Stimulated activated CD8-positive, alpha-beta memory T cell treated with anti-CD3 and anti-CD28 coated beads, Interleukin-15, amount 100 ng/mL, for 48 hours (primary cell): Measurements from ENCODE around the gene MAN1C1.
"Not testable (repeated sequence)": the region's sequence is repeated elsewhere in the genome, so short reads cannot be mapped to it uniquely, and the experiment has no call there.

Experiments used
- DNase-seq, 2 donors: peaks; one replicate each; pipeline ENCODE4 v3.0.0-alpha.2; 2020; ENCODE audit warnings: low read depth in 2 of 2

Gene MAN1C1

DNA sequence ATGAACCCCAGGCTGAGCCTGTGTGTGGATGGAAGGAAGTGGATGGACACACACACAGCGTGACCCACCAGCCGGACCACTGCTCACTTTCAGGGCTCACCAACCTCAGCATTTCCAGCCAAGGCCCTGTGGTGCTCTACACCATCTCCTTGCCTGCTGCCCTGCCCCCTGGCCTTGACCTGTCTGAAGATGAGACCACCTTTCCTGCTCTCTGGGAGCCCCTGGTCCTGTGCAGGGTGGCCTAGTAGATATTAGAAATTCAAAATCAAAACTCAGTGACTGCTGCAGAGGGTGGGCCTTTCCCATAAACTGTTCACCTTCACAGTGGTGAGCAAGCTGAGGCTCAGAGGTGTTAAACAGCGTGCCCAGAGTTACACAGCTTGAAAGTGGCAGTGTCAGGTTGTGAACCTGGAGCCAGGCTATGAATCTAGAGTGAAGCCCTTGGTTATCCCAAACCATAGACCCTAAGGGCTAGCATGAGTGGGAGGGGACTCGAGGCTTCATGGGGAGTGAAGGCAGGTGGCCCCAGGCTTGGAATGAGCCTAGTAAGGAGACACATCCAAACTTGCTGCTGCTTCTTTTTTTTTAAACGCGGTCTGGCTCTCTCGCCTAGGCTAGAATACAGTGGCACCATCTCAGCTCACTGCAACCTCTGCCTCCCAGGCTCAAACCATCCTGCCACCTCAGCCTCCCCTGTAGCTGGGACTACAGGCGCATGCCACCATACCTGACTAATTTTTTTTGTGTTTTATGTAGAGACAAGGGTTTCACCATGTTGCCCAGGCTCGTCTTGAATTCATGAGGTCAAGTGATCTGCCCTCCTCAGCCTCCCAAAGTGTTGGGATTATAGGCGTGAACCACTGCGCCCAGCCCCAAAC is 41.5 kb downstream of the MAN1C1 start:
- DNase-seq = no peak

DNA sequence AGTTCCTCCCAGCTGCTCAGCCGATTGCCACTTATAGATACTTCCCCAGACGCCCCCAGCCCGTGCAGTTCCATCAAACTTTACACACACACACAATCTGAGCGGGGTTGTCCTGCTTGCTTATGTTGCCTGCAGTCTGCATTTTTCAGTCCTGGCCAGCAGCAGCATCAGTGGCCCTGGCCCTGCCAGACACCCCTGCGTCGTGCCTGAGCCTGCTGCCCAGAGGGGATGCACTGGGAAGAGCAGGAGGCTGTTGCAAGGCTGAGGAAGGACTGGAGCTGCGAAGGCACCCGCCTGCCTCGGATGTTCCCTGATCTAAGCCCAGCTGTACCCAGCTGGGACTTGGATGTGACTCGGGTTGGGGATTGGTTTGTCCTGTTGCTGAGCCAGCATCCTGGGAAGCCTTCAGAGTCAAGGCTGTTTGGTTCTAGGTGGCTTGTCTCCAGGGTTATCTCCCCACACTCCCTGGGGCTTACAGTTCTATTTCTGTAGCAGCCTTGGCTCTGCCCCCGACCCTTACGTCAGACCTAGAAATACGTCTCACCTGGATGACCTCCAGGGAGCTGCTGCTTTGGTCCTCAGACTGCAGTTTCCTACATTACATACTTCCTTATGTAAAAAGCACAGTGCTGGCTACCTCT is 42.3 kb downstream of the MAN1C1 start:
- DNase-seq = no peak

DNA sequence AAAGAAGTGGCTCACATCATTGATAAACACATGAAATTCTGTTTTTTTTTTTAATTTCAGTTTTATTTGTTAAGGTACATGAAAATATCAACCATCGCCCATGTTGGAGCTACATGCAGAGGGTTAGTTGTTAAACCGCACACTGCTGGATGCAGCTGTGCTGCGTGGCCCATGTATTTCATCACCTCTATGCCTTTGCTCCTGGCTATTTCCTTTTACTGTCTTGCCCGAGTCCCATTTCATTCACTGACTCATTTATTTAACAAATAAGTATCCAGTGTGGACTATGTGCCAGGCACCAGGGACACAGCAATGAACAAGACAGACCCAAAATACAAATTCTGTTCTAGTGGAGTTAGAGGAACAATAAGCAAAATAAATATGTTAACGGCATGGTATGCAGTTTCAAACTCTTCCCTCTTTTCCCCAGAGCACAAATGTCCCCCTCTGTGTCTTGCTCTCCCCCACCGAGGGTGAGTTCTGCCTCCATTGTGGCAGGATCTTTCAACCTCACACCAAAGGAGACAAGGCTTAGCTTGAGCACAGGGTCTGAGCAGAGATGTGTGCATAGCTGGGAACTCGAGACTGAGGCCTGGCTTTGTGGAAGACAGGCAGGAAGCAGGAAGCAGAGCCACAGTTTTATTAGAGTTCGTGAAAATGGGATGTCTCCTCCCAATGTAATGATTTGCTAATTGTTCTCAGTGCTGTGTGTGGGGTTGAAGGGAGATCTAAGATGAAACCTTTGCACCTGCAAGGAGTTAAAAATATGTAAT is 44.6 kb downstream of the MAN1C1 start:
- DNase-seq = no peak

DNA sequence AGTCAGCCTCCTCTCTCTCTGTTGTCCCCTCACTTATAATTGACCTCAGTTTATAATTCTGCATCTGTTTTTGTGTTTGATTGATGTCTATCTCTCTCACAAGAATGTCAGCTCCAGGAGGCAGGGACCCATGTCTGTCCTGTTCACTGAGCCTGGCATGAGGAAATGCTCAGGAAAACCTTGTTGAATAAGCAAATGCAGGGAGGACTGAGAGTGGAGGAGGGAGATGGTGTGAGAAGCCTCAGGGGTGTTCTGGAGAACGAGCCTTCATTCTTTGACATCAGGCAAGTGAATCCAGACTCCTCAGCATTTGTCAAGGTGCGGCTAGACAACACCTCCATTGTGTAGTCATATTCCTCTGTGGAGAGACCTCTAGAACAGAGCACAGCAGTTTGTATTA is 45.5 kb downstream of the MAN1C1 start:
- no peak for DNase-seq

DNA sequence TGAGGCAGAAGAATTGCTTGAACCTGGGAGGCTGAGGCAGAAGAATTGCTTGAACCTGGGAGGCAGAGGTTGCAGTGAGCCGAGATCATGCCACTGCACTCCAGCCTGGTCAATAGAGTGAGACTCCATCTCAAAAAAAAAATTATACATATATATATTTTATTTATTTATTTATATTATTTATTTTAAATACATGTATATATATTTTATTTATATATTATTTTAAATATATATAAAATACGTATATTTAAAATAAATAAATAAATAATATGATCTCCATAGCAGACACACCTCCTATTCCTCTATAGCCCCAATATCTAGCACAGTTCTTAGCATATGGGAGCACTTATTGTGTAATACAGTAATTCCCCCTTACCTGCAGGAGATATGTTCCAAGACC is 46.4 kb downstream of the MAN1C1 start:
- DNase-seq = not testable (repeated sequence)

DNA sequence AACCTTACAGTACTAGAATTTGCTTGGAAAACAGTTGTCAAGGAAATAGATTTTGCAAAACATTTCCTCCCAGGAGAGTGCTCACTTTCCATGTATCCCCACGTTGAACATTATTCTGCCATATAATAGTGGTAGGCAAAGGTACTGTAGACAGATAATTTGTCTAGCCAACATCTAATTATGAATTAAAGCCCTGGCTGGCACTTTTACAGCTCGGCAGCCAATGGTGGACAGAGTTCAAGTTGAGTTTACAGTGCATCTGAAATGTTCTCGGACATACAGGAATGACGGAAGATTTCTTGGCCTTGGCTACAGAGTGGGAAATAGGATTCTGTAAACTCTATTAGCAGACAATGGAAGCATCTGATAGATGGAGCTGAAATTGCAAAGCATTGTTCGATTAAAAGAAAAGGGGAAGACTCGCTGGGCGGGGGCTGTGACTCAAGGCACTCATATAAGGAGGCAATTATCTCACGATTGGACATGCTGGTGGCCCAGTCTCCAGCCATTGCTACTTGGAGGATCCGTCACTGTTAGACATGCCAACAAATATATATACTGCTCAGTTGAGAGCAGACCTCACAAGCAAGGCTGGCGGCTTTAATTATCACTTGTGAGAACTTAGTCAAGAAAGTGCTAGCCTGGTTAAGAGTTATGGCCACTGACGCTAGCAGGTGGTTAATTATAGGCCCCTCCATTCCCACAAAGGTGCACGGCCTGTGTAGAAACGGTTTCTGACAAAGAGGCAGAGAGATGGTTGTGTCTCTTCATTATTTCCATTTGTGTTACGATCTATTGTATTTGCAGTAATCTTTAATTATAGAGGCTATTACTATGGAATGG is 48.0 kb downstream of the MAN1C1 start:
- no peak for DNase-seq

DNA sequence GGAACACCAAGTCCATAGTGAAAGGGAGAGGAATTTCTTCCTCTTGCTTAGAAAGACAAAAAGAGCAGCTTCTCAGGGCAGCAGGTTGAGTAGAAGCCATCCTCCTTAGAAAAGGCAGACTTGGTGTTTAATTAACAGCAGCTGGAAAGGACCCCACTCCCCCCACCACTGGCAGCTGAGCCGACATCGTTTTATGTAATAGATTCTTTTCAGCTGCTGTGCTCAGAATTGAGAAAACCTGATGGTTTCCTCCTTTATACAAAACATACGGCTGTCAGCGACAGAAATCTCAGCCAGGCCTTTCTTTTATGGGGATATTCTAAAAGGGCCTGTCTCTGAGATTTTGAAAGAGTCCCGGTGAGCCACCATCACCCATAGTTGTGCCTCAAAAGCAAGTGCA is 49.9 kb downstream of the MAN1C1 start:
- no peak for DNase-seq

DNA sequence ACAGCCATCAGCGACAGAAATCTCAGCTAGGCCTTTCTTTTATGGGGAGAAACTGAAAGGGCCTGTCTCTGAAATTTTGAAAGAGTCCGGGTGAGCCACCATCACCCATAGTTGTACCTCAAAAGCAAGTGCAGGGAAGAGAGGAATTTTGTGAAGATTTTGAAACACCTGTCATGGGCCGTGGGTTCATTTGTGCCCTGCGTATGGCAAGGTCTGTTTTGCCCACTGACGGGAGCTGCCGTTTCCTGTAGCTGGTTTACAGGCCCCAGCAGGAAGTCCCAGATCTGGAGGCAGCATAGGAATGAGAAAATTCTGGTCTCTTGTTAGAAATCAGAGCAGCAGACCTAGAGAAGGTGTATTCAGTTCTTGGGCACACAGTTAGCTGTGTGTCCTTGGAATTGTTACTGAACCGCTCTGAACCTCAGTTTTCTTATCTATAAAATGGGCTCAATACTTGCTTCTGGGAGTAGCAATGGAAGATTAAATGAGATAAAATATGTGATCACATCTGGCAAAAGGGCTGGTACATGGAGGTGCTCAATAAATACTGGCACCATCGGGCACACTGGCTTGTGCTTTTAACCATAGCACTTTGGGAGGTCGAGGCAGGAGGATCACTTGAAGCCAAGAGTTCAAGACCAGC is 52.5 kb downstream of the MAN1C1 start:
- no peak for DNase-seq

DNA sequence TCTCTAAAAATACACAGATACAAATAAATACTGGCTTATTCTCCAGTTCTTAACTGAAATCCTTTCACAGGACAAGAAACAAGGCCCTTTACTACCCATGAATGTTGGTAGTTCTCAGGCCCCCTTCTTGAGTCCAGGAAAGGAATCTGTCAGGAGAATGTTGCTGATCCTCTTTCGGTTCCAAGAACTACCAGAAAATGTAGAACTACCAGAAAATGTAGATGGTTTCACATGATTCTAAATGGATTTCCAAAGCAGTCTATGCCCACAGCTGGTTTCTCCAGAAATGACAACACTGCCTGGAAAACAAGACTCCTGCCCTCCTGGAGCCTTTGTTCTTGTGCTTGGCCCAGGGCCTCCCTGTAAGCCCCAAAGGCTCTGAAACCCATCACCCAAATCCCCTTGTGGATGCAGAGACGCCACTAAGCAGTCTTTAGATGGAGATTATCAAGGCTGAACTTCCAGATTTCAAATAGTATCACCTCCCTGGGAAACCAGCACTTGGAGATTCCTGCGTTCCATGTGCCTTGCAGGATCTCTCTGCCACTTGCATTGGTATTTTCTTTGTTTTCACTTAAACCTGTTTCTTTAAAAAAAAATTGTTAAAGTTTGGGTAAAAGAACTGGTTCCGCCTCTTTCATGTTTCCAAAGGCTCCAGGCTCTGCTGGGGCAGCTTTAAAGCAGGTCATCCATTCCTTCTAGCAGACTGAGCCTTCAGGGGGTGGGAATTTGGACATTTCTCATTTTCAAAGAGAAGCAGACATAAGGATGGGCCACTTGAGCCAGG is 53.4 kb downstream of the MAN1C1 start:
- DNase-seq = no peak

DNA sequence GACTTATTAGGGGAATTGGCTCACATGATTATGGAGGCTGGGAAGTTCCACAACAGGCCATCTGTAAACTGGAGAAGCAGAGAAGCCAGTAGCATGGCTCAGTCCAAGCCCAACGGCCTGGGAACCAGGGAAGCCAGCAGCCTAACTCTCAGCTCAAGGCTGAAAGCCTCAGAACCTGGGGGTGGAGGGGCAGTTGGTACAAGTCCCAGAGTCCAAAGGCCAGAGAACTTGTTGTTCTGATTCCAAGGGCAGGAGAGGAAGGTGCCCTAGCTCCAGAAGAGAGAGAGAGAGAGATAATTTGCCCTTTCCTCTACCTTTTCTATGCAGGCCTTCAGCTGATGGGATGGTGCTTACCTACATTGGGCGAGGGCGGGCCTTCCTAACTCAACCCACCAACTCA is 55.3 kb downstream of the MAN1C1 start:
- DNase-seq = no peak

DNA sequence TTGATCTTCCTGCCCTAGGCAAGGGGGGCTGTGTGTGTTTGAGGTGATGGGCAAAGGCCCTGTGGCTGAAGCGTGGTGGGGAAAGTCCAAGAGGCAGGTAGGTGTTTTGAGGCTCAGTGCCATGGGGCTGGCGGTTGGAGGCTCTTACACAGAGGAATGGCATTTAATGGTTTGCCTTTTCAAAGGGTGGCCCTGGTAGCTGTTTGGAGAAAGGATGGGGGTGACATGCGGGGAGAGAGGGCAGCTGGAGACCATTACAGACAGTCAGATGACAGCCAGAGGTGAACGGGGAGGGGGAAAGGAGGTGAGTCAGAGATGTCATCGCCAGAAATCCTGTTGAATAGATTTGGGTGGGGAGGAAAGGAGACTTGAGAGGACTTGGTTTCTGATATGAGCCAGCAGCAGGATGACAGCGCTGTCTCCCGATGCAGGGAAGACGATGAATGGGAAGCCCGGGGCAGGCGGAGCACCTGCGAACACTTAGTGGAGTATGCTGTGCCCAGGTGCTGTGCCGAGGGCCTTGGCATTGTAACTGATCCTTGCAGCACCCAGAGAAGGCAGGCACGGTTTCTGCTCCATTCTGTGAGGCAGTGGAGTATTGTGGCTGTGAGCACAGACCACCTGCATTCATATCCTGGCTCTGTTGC is 56.3 kb downstream of the MAN1C1 start:
- no peak for DNase-seq

DNA sequence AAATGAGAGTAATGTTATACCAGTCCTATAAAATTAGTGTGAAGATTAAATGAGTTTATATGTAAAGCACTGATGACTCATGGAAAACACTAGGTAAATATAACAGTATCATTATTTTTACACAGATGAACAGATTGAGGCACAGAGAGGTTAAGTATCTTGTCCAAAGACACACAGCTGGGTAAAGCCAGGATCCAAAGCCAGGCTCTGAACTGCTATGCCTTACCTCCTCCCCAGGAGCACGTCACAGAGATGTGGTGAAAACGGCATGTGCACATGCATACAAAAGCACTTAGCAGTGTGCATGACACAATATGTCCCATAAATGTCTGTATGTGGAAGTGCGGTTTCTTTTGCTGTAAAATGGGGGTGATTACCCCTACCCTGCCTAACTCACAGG is 56.9 kb downstream of the MAN1C1 start:
- DNase-seq = no peak

DNA sequence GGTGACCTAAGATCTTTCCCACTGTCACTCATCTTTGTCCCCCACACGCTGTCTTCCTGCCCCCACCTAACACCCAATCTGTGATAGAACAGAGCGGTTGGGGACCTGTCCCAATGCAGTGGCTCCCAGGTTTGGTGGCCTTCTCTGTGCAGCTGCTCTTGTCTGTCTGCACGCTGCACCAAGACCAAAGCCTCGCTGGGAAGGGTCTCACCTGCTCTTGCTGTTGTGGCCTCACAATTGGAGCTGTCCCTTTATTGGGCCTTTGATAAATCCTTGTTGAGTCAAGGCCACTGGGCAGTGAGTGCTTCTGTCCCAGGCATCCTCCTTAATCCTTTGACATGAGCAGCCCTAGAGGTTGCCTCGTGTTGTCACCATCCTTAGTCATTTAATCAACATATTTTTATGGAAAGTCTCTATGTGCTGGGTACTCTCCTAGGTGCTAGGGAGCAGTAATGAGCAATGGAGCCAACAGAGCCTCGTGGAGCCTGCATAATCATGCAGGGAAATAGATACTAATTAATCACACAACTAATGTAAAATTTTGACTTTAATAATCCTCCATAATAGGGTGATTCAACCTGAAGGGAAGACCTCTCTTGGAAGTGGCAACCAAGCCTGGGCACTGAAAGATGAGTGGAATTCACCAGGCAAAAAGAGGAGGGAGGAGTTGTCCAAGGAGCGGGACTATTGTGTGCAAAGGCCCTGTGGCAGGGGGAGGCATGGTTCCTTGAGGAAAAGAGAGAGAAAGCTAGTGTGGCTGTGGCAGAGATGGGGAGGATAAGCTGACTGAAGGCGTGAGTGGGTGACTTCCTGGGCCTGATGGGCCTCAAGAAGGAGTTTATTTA is 57.6 kb downstream of the MAN1C1 start:
- DNase-seq = no peak

DNA sequence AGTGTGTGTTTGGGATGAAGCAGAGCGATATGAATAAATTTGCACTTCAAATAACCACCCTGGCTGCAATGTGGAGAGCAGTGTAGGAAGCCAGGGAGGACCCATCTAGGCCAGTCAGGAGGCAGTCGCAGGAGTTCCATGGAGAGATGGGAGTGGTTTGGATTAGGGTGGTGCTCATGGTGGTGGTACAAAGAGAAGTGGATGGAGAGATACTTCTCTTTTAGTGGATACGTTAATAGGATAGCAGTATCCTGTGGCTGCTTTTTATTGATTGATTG is 58.2 kb downstream of the MAN1C1 start:
- DNase-seq = no peak

DNA sequence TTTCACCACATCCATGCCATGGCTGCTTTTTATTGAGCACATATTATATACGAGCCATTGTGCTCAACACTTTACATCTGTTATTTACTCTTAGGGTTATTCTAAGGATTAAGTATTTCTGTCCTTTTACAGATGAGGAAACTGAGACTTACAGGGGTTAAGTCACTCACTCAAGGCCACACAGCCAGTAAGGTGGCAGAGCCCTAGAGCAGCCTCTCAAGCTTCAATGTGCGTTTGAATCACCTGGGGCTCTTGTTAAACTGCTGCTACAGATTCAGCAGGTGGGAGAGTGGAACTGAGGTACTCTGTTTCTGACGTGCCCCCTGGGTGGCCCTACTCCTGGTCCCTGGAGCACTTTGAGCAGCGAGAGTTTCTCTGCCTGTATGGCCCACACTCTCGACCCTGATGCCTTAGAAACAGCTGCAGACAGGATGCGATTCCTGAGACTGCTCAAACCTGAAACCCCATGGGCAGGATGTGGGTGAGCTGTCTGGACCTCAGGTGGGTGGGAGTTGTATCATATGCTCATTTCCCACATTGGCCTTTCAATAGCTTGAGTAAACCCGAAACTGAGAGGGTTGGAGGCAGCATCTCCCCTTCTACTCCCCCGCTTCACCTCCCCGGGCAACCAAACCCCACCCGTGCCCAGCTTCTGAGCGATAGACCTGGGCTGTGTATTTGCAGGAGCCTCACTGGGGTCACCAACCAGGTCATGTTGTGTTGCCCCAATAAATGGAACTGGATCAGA is 59.3 kb downstream of the MAN1C1 start:
- peak; percentile 79 to 82 for DNase-seq

DNA sequence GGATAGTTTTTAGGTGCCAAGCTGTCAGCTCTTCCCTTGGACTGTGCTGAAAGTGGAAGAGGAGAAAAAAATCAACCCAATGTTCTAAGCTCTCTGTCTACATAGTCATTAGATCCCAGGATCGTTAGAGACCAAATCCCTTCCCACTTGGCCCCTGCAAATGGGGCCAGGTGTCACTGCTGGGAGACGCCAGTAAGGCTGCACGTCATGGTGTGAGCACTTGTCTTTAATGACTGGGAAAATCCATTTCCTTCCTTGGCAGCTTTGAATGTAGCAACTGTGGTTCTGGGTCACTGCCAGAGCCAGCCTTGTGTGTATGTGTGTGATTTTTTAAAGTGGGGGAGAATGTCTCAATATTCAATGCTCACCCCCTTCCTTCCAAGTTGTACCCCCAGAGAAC is 59.9 kb downstream of the MAN1C1 start:
- no peak for DNase-seq

DNA sequence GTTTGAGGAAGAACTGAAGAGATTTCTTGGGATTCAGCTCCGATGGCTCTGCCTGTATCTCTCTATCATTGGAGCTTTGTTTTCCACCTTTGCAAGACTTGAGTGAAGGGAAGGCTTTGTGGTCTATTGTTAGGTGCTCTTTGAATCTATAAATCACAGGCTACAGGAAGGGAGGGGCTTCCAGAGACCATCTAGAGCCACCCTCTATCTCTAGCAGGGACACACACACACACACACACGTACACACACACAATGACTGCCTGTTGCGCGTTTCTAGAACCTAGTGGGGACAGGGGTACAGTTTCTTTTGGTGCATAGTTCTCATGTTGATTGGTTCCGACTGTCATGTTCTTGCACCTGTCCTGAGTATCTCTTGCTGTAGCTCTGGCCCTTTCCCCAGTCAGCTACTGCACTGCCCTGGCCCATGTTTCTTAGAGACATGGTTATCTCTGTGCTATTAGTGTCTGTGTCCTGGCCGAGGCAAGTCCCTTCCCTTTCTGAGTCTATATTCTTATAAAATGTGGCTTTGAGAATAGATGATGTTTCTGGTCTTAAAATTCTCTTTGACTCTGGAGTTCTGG is 60.7 kb downstream of the MAN1C1 start:
- DNase-seq = no peak

DNA sequence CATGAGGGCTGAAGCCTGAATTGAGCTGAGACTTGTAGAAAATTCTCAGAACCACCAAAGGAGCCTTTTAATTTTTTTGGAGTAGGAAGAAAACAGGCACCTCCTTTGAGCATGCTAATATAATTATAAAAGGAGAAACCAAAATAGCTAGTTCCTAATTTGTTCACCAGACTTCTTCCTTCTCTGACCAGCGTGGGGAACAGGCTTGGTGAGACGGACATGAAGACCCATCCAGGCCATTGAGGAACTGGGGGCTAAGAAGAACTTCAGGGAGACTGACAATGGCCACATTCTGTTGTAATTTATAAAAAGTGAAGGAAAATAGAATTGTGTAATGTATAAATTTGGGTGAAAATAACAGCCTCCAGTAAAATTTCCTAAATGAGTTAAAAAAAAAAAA is 62.6 kb downstream of the MAN1C1 start:
- DNase-seq = no peak
